ENCODE measurements around the gene PEDS1.
"Not testable (repeated sequence)": the region's sequence is repeated elsewhere in the genome, so short reads cannot be mapped to it uniquely, and the experiment has no call there.

Gene PEDS1

DNA sequence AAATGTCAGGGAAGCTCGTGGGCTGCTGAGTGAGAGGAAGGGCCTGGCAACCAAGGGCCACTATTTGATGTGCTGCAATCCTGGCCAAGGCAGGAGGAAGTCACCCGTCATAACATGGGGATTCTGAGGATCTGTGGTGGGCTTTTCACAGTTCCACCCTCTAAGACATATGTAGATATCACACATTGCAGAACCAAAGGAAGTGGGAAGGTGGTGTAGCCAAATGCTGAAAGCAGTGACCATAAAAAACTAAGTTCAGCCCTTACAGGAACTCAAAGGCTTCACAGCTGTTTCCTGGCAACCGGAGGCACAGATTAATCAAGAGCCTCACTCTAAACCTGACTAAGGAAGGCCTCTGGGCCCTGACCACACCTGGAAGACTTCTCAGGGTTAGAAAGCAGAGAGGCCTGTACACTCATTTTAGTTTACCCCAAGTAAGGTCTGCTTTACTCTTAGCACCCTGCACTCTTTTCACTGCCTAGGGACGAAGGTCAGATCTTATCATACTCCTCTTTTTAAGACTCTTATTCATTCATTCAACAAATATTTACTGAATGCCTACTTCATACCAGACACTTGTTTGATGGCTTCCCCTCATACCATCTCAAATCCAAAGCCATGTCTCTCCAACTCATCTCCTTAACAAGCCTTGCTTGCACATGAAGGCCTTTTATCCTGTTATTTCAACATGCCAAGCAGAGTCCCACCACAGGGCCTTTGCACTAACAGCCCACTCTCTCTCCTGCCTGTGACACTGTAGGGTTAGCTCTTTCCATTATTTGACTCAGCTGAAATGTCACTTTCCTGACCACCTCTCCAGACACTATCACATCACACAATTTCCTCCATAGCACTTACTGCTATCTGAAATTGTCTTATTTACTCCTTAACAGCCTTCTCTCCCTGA lies 43.1 kb downstream of the PEDS1 start:
- DNase-seq = no peak

DNA sequence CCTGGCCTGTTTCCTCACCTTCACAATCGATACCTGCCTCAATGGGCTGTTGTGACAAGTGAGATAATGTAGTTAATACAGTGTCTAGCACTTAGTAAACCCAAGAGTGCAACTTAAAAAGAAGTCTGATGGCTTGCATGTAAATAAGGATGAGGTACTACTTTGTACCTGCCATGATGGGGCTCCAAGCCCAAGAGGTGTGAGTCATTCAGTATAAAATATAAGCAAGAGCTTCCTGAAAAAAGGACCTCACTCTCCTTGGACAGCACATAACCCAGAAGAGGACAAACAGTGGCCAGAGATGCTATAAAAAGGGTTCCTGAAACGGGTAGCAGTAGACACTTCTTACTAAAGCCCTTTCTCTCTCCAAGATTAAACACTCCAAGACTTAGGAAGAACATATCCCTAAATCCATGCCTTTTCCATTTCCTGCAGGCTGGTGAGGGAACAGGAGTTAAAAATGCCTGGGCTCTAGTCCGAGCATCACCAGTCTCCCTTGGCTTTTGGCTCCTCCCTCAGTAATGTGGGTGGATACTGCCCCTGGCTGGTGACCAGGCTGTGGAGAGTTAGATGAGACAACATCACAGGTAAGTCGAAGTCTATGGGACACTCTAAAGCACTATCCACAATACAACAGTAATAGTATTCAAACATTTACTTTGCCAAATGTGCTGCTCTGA lies 44.8 kb downstream of the PEDS1 start:
- DNase-seq = no peak

DNA sequence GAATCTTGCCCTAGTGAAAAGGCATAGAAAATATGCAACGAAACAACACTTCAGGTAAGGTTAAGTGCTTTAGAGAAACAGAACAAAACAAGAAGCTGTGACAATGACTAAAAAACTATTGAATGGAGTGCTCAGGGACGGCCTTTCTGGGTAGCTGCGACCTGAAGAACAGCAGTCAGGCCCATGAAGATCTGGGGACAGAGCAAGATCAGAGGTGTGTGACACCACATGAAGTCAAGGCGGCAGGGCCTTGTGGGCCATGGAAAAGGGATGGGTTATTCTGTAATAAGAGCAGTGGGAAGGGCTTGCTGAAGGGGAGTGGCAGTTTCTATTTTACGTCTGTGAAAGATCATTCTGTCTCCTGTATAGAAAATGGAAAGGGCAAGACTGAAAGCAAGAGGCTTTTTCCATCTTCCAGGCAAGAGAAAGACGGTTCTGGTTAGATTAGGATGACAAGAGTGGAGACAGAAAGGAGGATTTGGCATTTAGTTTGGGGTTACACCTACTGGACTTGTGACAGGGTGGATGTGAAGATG lies 45.7 kb downstream of the PEDS1 start:
- no peak for DNase-seq

DNA sequence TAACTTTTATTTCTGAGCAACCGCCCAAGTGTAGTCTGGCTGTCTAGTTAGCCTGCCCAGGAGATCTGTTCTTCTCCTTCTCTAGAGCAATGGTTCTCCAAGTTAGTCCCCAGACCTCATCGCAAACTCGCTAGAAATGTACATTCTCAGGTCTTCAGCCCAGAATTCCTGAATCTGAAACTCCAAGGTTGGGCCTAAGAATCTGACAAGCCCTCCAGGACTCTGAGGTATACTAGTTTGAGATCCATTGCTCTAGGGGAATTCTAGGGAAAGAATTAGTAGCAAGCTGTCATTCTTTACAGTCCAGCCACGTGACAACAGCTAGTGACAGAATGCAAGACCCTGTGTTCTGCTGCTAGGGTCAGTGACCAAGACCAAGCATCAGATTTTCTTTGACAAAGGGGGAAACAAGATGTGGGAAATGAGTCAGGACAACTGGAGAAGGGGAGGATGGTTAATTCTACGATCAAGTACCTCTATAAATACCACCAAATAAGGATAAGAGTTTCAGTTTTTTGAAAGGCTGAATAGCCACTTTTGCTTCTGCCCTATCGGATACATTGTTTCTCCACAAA lies 46.4 kb downstream of the PEDS1 start:
- no peak for DNase-seq

DNA sequence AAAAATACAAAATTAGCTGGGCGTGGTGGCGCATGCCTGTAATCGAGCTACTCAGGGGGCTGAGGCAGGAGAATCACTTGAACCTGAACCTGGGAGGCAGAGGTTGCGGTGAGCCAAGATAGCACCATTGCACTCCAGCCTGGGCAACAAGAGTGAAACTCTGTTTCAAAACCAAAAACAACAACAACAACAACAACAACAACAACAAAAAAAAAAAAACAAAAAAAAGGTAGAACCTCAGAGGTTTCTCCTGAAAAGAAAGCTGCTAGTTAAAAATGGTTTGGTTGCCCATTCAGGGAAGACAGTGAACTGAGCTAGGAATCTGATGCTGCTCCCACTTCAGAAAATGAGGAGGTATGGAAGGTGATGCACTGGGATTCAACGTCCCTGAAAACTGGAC lies 46.9 kb downstream of the PEDS1 start:
- not testable (repeated sequence) for DNase-seq
